Measurements from ENCODE around the gene TTBK1.

The TTBK1 gene

DNA sequence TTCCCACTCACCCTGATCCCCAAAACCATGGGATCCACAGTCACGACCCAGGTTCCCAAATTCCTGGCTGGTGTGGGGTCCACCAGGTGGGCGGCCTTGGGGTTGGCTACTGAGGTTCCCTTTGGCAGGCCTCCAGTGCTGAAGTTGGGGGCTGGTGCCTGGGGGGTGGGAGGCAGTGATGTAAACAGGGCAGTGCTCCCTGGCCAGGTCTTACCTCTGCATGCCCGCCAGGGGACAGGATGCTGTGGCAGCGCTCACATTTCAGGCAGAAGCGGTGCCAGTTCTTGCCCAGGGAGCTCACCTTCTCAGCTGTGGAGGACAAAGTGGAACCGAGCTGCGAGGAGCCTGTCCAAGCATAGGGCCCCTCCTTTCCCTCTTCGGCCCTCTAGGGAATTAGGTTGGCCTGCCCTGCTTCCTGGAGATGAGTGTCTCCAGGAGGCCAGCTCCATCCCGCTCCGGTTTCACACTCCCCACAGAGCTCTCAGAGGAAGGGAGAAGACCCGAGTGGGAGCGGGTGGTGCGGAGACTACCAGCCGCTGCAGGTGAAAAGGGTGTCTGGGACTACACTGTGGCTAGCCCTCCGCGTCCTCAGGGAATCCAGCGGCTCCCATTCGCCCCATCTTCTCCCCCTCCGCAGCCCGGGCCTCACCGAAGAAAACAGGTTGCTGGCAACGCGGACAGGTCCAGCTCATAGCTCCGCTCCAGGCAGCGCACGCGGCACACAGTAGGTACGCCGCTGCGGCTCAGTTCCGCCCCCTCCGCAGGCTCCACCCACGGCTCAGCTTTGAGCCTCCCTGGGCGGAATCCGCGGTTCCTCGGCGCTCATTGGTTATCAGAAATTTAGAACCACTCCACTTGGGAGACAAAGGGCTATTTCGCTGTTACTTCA lies 65.1 kb downstream of the TTBK1 start, which contains the start of gene CRIP3:
Gene CRIP3, minus strand, starts transcription at position 726 of the 889 bp plus-strand sequence. Its CDS starts 34 bp downstream, at position 692.
- DNase-seq = peak; percentile 81

DNA sequence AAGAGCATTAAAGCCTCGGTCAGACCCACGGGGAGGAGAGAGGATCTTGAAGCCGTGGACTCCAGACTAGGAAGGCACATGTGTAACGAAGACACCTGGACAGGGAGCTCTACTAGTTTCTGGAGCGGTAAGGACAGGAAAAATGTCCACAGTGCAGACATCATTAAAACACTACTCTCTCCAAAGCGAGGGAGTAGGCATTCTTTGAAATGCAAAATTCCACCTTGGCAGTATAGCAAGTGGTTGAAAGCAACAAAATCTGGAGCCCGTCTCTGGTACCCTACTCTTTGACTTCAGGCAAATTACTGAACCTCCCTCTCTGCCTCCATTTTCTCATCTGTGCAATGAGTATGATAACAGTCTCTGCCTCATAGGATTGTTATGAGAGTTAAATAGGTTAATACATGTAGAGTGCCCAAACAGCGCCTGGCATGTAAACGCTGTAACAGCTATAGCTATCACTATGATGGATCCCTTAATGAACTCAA lies 65.8 kb downstream of the TTBK1 start:
- DNase-seq = no peak

DNA sequence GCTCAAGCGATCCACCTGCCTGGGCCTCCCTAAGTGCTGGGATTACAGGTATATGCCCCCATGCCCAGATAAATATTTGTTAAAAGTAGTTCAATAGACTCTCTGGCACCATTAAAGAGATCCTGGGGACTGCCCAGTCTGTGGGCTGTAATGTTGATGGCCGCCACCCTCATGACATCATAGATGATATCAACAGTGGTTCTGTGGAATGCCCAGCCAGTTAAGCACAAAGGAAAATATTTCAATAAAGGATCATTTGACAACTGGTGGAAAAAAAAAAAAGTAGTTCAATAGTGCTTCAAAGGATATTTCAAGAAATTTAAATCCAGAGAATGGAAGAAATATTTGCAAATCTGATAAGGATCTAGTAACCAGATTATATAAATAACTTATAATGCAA lies 66.9 kb downstream of the TTBK1 start:
- DNase-seq = peak; percentile 14

DNA sequence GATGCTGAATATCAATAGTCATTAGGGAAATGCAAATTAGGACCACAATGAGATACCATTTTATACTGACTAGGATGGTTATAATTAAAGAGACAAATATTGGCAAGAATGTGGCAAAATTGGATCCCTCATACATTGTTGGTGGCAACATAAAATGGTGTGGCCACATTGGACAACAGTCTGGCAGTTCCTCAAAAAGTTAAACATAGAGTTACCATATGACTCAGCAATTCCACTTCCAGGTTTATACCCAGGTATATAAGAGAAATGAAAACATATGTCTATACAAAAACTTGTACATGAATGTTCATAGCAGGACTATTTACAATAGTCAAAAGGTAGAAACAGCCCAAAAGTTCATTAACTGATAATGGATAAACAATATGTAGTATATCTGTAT lies 67.3 kb downstream of the TTBK1 start:
- no peak for DNase-seq

DNA sequence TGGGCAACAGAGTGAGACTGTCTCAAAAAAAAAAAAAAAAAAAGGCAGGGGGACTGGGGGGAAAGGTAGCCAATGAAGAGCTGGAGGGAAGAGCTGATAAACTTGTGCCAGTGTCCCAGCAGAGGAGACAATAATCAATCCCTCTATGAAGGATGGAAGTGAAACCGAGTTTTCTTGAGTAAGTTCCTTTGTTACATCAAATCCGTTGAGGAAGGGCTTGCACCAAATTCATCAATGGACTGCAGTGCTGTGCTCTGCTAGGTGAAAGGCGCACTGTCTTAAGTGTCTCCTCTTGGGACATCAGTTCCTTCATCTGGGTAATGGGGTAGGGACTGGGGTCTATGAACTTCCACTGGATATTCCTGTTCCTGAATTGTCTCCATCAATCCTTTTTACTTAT lies 68.4 kb downstream of the TTBK1 start:
- no peak for DNase-seq

DNA sequence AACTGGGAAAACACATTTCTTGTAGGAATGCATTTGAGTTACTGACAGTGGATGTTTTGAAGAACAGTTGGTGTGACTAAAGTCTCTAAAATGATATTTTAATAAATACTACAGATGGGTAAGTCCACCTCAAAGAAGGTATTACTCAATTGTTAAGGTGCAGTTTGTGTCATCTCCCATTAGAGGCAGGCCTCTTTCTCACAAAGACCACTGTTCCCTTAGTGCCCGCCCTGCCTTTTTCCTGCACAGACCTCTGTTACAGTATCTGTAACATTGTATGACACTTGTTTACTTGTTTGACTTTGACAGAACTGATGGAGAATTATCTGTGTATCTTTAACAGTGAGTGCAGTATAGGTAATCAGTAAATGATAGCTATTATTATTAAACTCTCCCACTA lies 70.5 kb downstream of the TTBK1 start:
- DNase-seq = no peak

DNA sequence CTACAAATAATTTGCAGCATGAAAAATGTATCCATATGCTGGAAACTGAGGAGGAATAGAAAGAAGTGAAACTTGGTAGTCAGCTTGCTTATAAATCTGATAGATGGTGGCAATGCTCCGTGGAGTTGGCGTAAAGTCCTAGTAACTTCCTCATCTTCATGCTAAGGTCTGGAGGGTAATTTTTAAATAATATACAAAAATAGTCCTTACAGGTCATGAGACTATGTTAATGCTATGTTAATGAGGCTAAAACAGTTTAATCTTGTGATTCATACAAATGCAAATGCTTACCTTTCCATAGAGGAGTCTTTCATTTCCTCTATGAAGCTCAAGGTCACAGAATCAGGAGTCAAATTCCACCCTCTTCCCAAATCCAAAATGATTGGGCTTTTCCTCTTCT lies 74.7 kb downstream of the TTBK1 start:
- no peak for DNase-seq

DNA sequence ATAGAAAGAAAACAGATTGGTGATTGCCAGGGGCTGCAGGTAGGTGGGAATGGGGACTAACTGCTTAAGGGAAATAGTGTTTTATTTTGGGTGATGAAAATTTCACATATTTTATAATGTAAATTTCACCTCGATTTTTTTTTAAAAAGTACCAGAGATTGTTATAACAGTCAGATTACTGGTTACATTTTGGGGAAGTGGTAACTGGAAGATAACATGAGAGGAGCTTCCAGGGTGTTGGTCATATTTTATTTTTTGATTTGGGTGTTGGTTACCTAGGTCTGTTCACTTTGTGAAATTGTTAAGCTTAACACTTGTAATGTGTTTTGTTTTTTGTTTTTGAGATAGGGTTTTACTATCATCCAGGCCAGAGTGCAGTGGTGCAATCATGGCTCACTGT lies 82.6 kb downstream of the TTBK1 start:
- DNase-seq = no peak

DNA sequence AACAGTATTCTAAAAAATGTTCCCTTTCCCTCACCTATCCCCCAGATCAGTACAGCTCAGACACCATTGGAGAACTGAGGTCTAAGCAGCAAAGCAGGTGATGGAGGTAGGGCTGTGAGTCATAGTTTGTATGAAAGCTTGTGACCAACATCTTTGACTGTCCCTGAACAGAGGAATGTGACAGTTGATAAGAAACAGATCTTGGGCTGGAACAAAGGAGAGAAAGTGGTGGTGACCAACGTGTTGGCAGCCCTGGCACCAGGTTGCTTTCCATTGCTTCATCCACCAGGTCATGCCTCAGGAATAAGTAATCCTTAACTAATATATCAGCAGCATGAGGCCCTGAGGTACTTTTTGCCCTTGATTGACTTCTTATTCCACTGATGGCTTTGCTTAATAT lies 85.2 kb downstream of the TTBK1 start:
- DNase-seq = no peak

DNA sequence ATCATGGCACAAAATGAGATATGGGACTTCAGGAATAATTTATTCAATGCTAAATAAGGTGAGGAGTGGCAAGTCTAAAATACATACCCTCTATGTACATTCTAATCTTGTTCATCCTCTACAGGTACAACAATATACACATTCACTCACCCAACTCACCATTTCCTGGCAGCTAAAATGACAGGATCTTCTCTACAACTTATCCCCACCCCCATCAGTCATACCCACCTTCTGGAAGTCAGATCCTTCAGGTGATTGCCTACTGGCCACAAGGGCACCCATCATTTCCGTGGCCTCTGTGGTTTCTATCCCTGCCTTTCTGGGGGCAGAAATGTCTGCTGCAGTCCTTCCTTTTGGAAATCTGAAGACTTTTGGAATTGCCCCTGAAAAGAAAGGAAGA lies 88.2 kb downstream of the TTBK1 start:
- DNase-seq = no peak

DNA sequence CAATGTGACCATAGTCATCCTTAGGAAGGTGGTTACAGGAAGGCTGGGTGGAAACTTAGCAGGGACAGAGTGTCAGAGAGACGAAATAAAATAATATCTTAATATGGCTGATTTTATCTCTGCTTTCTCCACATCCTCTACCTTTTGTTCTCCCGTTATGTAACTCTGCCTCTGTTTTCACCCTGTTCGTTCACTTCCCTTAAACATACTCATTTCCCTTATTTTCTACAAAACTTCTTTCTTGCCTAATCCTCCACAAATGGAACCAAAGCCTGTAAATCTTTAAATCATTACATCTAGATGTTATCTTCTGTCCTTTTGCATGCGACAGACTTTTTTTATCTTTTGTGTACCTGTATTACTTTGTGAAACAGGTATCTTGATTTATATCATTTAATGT lies 88.6 kb downstream of the TTBK1 start:
- no peak for DNase-seq

DNA sequence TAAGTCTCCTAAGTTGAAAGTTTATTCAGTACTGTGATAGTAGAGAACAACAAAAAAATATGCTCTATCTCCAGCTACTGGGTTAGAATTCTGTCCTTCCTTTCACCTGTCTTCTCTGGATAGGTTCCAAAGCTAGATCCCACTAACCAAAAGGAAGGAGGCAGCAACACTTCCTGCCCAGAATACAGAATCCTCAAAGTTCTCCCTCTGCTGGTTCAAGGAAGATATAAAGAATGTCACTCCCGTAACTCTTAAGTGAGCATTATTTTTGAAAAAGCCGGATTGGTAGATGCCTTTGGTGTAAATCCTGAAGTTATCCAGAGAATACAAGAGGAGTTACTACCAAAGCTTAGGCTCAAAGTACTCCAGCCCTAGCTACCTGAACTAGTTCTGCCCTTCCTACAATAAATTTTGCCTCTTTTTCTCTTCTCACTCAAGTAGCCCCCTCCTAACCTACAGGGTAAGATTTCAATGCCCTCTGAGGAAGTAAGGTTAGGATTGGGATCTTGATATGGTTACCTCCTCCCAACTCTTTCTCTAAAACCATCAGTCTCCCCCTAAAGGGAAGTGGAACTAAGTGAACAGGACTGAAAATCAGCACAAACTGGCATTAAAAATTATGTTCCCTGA lies 91.3 kb downstream of the TTBK1 start:
- DNase-seq = peak; percentile 47

DNA sequence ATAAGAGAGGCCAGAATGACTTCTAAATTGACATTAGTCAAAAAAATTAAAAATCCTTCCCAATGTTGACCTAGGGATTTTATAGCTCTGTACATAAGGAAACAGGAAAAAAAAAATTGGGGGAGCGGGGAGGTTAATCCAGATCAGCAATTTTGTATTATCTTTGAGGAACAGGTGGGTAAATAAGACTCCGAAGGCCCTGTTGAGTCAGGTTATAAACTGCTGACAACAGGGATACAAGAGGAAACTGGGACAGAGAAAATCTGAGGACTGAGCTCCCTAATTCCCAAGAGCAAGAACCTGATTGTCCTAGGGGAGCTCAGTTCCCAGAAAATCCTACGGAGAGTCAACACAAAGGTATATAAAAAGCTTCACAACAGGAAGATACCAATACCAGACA lies 92.2 kb downstream of the TTBK1 start:
- DNase-seq = peak; percentile 74

DNA sequence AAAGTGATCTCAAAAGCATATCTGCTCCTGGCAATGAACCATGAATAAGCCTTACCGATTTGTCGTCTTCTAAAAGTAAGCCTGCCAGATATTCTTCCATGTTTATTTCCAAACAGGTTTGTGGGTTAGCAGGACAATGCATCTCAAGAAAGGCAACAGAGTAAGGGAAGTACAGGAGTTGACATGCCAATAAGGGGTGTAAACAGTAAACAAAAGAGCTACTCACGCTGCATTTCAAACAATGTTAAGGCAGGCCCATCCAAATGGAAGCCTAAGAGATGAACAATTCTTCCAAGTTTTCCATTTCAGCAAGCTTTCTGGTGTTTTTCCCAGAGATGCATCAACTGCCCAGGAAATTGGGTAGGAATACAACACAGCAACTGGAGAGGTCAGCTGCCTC lies 93.1 kb downstream of the TTBK1 start:
- no peak for DNase-seq
